GM20431 (cell line): ENCODE data around the gene MMP24.
"Not testable (repeated sequence)": the region's sequence is repeated elsewhere in the genome, so short reads cannot be mapped to it uniquely, and the experiment has no call there.

Source experiments
- in situ Hi-C: fragments of 300-500 bp; cut with MseI, MboI; formaldehyde crosslinking; loops from one replicate; pipeline ENCODE4 v1.15.0; 2020; ENCODE audit warnings: low sequenced_read_pairs; ENCODE audit not compliant: unreplicated experiment

Gene MMP24

DNA sequence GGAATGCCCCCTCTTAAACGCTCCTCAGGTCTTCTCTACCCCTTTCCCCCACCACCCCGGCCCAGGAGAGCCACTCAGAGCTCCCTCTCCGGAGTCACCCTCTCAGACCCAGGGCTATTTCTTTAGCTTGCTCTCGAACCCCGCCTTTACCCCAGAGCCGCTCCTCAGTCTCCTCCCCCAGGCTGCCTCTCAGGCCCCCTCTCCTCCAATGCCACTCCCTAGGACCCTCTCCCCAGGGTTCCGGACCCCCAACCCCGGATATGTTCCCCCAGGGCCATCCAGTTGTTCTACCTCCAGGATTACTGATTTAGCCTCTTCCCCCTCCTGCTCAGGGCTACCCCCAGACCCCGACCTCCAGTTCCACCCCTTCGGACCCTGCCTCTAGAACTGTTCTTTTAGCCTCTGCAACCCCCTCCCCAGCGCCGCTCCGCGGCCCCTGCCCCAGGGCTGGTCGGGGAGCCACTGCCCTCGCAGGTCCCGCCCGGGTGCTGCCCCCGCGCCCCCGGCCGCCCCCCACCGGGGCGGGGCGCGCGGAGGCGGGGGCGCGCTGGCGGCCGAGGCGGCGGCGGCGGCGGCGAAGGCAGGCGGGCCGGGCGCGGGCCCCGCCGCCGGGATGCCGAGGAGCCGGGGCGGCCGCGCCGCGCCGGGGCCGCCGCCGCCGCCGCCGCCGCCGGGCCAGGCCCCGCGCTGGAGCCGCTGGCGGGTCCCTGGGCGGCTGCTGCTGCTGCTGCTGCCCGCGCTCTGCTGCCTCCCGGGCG is at the start of gene MMP24:
Gene MMP24, plus strand, starts transcription at position 565 of the 758 bp plus-strand sequence. Its CDS starts 49 bp downstream, at position 614.
- in situ Hi-C loops = no loop called here

DNA sequence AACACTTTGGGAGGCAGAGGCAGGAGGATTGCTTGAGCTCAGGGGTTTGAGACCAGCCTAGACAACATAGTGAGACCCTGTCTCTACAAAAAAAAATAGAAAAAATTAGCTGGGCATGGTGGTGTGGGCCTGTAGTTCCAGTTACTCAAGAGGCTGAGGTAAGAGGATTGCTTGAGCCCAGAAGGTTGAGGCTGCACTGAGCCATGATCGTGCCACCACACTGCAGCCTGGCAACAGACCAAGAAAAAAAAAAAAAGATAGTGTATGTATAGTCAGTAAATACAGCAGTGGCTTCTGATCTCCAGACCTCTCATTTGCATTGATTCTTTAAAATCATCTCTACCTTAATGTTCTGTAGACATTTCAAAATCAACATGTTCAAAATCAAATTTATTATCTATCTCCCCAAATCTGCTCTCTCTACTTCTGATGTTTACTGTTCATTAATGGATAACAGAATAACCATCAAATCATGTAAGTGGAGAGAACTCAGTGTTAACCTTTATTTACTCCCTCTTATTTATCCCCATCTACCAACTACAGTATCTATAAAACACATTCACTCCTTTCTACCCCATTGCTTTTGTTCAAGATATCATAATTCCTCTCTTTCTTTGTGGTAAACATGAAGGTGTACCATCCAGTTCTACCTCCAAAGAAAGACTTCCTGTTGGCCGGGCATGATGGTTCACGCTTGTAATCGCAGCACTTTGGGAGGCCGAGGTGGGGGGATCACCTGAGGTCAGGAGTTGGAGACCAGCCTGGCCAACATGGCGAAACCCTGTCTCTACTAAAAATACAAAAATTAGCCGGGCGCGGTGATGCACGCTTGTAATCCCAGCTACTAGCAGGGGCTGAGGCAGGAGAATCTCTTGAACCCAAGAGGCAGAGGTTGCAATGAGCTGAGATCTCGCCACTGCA is 46.9 kb upstream of the MMP24 start:
- in situ Hi-C loops = no loop called here

DNA sequence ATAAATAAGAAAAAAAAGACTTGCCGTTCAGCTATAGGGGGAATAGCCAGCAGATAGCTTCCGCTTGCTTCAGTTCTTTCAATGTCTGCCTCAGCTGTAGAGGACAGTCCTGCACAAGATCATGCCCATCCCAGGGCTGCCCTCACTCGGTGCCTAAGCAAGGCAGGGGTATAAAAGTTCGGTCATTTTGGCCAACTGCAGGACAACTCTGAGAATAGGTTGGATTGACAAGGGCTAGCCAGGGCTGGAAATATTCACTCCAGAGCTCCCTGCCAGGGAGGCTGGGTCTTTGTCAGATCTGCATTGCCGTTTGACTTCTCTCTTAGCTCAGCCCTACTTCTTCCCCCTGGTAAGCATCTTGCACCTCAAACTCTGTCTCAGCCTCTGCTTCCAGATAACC is 46.2 kb upstream of the MMP24 start:
- in situ Hi-C loops = no loop called here

DNA sequence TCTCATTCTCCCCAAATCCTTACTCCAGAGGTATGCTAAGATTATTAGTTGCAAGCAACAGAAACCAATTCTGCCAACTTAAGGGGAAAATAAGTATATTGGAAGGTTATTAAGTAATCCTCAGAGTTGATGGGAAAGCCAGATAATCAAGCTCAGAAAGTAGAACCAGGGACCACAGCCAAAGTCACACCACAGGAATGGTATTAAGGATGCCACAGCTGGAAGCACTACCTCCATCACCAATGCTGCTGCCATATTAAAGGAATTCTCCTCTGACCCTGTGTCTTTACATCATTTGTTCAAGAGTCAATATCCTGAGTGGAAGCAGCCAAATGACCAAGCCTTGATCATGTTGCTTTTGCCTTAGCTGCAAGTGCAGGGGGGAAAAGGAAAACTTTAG is 44.8 kb upstream of the MMP24 start:
- in situ Hi-C loops = no loop called here

DNA sequence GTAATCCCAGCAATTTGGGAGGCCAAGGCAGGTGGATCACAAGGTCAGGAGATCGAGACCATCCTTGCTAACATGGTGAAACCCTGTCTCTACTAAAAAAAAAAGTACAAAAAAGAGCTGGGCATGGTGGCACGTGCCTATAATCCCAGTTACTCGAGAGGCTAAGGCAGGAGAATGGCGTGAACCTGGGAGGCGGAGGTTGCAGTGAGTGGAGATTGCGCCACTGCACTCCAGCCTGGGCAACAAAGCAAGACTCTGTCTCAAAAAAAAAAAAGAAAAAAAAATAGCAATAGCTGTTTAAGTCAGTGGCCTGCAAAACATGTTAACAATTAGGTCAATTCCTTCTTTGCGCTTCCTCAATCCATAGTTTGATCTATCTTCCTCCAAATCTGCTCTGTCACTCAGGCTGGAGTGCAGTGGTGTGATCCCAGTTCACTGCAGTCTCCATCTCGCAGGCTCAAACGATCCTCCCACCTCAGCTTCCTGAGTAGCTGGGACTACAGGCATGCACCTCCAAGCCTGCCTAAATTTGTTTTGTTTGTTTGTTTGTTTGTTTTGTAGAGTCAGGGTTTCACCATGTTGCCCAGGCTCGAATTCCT is 39.7 kb upstream of the MMP24 start:
- in situ Hi-C loops = not testable (repeated sequence)

DNA sequence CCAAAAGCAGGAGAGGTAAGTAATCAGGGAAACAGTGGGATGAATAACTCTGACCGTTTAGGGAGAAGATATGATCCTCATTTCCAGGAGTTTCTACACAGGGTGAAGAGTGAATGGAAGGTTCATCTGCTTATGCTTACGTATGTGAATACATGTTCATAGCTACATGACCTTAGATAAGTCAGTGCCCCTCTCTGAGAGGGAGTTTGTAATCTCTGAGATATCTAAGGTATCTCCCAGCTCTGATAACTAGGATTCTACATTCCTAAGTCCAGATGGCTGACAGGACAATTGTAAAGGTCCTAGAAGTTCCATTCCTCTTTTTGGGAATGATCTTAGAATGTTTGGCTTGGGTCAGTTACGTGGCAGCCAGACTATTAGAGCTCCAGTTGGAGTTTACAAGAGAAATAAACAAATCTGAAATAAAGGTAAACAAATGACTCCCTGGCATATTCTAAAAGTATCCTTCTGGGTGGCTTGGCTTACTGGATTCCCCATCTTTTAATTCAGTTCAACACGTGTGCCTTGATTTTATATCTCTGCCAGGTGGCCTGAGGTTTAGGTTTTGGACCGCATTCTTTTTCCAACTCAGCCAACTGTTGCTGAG is 38.8 kb upstream of the MMP24 start:
- in situ Hi-C loops = no loop called here

DNA sequence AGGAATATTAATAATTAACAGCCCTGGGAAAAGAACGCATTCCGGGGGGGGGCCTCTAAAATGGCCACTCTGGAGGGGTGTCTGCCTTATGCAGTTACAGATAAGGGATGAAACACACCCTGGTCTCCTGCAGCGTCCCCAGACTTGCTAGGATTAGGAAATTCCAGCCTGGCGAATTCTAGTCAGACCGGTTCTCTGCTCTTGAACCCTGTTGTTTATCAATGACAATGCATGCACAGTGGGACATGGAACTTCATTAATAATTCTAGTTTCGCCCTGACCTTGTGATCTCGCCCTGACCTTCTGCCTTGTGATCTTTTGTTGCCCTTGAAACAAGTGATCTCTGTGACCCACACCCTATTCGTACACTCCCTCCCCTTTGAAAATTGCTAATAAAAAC is 37.3 kb upstream of the MMP24 start:
- in situ Hi-C loops = not testable (repeated sequence)

DNA sequence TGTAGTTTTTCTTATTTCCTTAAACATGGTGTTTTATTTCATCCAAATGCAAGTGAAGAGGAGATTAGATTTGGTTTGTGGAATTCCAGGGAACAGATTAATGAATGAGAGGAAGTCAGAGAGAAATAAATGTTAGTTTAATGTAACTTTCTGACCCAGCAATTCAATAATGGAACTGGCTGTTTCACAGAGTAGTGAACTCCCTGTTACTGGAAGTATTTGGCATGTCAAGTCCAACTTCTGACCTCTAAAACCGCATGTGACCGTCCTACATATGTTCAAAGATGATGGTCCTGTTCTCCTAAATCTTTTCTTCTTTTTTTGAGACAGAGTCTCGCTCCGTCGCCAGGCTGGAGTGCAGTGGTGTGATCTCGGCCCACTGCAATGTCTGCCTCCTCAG is 35.9 kb upstream of the MMP24 start:
- in situ Hi-C loops = no loop called here

DNA sequence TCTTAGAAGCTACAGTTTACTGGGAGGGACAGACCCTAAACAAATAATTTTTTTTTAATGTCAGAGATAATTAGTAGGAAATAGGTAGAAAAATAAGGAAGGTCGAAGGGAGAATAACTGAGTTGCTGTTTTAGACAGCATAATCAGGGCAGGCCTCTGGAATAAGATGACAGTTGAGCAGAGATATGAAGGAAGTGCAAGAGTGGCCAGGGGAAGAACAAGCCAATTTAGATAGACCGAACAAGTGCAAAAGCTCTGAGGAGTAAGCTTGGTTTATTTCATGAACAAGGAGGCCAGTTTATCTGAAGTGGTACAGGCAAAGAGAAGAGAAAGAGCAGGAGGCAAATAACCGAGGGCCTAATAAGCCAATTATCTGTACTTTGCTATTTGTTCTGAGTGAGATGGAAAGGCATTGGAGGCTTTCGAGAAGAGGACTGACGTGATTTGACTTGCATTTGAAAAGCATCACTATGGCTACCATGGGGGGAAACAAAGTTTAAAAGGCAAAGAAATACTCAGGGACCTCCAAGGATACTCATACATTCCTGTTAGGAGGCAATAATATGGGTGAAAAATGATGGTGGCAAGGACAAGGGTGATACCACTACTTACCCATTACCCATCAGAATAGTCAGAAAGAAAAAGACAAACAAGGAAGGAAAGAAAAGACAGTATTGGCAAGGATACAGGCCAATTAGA is 34.9 kb upstream of the MMP24 start:
- in situ Hi-C loops = no loop called here

DNA sequence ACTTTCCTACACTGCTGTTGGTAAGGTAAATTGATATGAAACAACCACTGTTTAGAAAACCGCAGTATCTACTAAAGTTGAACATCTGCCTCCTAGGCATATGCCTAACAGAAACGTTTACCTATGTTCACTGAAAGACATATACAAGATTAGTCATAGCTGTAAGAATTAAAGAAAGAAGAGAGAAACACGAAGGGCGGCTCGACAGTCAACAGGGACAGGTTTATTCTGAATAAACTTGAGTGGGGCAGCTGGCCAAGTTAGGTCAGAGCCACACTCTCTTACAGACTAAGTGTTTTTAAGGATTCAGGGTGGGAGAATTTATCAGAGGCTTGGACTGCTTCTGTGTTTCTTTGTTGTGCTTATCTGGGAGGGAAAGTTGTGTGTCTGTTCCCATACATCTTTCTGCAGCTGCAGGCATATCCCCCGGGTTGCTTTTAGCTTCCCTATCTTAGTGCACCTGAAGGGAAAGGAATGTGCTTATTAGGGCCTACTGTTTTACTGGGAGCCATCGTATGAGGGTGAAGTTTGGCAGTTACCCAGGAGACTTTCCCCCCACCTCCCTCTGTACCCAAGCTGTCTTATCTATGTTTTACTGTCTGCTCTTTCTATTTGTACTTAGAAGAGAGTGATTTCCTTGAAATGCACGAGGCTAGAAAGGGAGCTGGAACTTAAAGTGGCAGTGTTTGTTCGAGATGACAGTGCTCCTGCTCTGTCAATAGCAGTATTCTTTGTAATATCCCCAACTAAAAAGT is 34.2 kb upstream of the MMP24 start:
- in situ Hi-C loops = no loop called here

DNA sequence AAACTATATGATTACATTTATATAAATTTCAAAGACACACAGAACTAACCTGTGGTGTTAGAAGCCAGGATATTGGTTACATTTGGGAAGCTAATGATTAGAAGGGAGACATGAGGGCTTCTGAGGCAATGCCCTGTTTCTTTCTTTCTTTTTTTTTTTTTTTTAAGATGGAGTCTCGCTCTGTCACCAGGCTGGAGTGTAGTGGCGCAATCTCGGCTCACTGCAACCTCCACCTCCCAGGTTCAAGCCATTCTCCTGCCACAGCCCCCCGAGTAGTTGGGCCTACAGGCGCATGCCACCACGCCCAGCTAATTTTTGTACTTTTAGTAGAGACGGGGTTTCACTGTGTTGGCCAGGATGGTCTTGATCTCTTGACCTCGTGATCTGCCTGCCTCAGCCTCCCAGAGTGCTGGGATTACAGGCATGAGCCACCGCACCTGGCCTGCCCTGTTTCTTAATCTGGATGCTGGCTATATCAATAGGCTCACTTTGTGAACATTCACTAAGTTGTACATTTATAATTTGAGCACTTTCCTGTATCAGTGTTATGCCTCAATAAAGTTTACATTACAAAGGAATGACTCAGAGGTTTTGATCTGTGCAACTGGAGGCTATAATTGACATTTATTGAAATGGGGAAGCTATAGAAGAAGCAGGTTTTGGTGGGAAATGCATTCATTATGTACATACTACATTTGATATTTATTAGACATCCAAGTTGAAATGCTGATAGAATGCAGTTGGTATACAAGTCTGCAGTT is 33.3 kb upstream of the MMP24 start:
- in situ Hi-C loops = not testable (repeated sequence)

DNA sequence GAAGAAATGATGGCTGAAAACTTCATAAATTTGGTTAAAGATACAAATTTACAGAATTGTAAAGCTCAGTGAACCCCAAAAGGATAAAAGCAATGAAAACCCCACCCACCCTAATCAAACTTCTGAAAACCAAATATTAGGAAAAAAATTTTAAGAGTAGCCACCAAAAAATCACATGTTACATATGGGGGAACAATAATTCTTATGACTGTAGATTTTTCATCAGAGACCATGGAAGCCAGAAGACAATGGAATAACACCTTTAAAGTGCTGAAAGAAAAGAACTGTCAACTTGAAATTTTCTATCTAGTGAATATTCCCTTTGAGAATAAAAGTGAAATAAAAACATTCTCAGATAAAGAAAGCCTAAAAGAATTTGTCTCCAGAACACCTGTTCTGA is 30.2 kb upstream of the MMP24 start:
- in situ Hi-C loops = no loop called here

DNA sequence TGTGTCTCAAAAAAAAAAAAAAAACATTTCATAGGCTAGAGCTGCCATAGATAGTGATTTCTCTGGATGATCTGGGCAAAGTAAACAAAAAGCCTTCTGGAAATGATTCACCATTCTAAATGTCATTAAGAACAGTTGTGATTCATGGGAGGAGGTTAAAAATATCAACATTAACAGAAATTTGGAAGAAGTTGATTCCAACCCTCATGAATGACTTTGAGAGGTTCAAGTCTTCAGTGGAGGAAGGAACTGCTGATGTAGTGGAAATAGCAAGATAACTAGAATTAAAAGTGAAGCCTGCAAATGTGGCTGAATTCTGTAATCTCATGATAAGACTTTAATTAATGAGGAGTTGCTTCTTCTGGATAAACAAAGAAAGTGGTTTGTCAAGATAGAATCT is 26.8 kb upstream of the MMP24 start:
- in situ Hi-C loops = loop anchor here (25.0 kb wide), 2 partner anchors 87 to 337 kb away; partner anchors contain the start of gene GGT7

DNA sequence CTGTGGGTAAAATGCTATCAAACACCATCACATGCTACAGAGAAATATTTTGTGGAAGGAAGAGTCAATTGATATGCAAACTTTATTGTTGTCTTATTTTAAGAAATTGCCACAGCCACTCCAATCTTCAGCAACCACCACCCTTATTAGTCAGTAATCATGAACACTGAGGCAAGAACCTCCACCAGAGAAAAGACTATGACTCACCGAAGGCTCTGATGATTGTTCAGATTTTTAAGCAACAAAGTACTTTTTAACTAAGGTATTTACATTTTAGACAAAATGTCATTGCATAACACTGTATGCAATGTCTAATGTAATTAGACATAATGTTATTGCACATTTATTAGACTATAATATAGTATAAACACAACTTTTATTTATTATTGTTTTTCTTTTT is 26.2 kb upstream of the MMP24 start:
- in situ Hi-C loops = loop anchor here (25.0 kb wide), 2 partner anchors 88 to 338 kb away; partner anchors contain the start of gene GGT7

DNA sequence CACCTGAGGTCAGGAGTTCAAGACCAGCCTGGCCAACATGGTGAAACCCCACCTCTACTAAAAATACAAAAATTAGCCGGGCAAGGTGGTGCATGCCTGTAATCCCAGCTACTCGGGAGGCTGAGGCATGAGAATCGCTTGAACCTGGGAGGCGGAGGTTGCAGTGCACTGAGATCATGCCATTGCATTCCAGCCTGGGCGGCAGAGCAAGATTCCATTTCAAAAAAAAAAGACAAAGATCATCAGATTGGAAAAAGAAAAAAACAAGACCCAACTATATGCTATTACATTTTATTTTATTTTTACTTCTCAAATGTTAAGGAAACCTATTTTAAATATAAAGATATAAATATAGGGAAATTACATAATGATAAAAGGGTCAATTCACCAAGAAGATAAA is 25.0 kb upstream of the MMP24 start:
- in situ Hi-C loops = loop anchor here (25.0 kb wide), 2 partner anchors 89 to 339 kb away; partner anchors contain the start of gene GGT7

DNA sequence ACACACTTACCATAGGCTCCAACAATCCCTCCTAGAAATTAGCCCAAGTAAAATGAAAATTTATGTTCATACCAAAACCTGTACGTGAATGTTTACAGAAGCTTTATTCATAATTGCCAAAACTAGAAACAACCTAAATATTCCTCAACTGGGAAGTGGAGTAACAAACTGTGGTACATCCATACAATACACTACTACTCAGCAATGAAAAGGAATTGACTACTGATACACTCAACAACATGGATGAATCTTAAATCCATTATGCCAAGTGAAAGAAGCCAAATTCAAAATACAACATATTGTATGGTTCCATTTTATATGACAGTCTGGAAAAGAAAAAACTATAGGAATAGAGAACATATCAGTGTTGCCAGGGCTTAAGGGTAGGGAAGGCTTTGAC is 19.7 kb upstream of the MMP24 start:
- in situ Hi-C loops = loop anchor here (25.0 kb wide), 2 partner anchors 95 to 345 kb away; partner anchors contain the start of gene GGT7

DNA sequence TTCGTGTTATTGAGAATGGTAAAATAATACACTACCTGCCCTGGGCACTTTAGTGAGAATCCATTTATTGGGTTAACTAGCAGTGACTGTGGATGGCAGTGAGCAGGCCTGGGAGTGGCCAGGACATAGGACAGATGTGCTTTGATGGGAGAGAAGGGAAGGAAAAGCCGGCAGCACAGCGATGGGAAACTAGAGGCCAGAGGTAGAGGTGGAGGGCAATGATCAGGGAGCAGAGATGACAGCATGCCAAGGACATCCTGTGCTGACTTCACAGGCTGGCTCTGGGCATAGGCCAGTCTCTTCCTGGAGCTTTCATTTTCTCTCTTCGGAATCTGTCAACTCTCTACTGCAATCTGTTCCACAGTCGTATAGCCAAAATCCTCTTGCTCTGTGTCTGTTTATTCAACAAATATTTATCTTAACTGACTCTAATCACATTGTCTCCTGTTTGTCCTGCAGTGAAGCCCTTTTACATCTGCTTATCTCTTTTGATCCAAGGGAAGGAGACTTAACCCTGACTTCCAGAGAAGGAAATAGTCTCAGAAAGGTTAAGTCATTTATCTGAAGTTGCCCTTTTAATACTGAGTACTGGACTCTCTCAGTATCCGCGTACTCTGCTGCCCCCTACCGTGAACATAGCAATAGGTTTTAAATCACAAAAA is 18.4 kb upstream of the MMP24 start:
- in situ Hi-C loops = loop anchor here (25.0 kb wide), 2 partner anchors 96 to 346 kb away; partner anchors contain the start of gene GGT7
